Activated CD4-positive, alpha-beta T cell treated with anti-CD3 and anti-CD28 coated beads, Interleukin-2, amount 50 U/mL, for 24 hours (primary cell): ENCODE results near the gene HSPA2.
"Not testable (repeated sequence)": the region's sequence is repeated elsewhere in the genome, so short reads cannot be mapped to it uniquely, and the experiment has no call there.

Experiments used
- DNase-seq, 2 donors: peaks; one replicate each; pipeline ENCODE4 v3.0.0-alpha.2; 2020; ENCODE audit warnings: low read depth in 1 of 2, low spot score in 1 of 2

The HSPA2 gene

DNA sequence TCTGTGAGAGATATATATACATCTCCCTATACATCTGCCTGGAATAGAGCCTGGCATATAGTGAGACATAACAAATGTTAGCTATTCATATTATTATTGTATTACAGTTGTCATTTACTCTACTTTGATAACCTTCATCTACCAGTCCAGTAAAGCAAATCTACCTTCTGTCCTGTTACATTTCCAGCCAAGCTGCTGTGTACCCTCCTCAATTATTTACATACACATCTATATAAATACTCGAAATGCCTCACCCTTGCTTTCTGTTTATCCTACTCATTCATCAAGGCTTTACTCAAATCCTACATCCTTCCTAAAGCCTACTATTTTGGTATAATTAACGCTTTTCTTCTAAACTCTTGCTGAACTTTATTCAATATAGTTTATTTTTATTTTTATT is 27.3 kb upstream of the HSPA2 start:
- no peak for DNase-seq

DNA sequence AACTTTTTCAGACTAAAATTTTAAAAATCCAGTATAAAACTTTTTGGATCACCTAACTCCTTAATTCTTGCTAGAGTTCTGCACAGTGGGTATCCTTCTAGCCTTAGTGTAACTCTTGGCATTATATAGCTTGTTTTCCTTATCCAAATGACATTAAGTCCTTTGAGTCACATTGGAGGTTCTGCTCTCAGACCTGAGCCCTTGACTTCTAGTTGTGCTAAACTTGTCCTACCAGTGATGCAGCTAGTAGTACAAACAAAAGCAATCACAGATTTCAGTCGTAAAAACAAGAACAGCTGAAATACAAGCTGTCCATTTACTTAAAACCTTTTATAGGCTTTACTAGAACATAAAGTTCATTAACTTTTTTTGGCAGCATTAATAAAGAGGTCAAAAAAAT is 25.5 kb upstream of the HSPA2 start:
- no peak for DNase-seq

DNA sequence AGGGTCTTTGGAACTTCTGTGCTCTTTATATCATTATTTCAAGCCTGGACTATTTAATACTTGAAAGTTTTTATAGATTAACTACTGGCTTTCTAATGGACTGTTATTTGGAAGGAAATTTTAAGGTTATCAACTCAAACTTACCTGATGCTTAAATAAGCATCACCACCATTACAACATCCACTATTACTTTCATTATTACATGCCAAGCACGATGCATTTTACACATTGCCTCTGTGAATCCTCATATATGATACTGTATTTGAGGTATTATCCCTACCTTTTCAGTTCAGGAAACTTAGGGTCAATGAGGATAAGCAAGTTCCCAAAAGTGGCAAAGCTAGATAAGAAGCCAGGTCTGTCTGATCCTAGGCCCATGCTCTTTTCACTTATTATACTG is 23.6 kb upstream of the HSPA2 start:
- no peak for DNase-seq

DNA sequence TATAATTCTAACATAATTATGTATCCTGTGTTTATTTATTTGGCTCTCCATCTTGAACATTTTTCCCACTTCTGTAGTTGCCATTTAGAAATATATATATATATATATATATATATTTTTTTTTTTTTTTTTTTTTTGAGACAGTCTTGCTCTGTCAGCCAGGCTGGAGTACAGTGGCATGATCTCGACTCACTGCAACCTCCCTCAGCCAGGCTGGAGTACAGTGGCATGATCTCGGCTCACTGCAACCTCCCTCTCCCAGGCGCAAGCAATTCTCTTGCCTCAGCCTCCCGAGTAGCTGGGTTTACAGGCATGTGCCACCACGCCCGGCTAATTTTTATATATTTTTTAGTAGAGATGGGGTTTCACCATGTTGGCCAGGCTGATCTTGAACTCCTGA is 22.9 kb upstream of the HSPA2 start:
- DNase-seq, result not testable (repeated sequence)

DNA sequence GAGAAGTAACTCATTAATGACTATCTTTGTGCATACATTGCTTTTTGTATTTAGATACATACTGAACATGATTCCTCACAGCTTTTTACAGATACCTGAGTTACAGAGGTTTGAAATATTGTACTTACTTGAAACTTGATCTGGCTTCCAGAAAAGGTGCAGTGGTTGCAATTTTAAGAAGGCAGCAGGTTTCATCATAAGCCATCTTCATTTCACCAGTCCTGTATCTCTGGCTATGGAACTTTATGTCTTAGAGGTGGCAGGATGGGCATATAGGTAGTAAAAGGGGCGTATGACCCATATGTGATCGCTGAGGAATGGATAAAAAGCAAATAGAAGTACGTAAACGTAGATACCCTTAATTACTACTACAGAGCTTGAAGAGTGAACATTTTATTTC is 22.3 kb upstream of the HSPA2 start:
- DNase-seq, result no peak

DNA sequence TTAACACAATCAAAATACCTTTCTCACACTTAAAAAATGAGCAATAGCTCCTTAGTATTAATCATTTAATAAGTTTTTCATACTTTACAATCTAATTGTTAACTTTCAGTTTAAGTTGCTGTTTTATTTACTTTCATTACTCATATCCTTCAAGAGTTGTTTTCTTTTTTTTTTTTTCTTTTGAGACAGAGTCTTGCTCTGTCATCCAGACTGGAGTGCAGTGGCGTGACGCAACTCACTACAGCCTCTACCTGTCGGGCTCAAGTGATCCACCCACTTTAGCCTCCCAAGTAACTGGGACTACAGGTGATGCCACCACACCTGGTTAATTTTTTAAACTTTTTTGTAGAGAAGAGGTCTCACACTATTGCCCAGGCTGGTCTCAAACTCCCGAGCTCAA is 19.8 kb upstream of the HSPA2 start:
- DNase-seq, result no peak

DNA sequence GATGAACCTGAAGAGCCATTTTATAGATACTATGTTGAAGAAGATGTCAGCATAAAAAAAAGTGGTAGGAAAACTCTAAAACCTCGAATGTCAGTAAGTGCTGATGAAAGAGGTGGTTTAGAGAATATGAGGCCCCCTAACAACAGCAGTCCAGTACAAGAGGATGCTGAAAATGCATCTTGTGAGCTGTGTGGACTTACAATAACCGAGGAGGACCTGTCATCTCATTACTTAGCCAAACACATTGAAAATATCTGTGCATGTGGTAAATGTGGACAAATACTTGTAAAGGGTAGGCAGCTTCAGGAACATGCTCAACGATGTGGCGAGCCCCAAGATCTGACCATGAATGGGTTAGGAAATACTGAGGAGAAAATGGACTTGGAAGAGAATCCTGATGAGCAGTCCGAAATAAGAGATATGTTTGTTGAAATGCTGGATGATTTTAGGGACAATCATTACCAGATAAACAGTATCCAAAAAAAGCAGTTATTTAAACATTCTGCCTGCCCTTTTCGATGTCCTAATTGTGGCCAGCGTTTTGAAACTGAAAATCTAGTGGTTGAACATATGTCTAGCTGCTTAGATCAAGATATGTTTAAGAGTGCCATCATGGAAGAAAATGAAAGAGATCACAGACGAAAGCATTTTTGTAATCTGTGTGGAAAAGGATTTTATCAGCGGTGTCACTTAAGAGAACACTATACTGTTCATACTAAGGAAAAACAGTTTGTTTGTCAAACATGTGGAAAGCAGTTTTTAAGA is 17.8 kb upstream of the HSPA2 start:
- DNase-seq, result no peak

DNA sequence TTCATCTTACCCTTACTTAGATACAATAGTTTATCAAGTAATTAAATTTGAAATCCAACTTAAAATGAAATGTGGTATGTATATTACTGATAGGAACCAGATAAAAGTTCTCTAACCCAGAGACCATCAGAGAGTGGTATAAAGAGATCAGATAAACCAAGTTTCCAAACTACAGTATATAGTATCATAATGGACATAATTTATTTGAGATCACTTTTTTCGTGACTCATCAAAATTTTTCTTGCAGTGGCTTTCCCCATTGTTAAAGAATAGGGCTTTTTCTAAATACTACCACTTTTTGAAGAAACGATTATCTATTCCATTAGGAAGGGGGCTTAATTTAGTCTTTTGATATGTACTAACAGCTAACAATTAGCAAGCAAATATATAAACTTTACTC is 15.2 kb upstream of the HSPA2 start:
- DNase-seq, result no peak

DNA sequence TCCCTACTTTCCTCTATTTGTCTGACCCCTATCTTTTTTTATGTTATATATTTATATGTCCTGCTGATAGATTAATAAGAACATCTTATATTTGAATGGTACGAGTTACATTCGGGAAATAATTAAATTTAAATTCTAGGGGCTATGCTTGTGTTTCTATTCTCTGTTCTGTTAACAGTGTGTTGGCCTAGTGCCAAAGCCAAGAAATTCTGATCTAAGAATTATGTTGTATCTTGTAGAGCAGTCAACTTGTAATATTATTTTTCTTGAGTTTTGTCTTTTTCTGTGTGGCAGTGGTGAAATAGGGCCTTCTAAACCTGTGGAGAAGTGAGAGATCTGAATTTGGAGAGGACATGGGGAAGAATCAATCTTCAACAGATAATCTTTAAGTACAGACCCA is 9.0 kb upstream of the HSPA2 start:
- DNase-seq, result no peak

DNA sequence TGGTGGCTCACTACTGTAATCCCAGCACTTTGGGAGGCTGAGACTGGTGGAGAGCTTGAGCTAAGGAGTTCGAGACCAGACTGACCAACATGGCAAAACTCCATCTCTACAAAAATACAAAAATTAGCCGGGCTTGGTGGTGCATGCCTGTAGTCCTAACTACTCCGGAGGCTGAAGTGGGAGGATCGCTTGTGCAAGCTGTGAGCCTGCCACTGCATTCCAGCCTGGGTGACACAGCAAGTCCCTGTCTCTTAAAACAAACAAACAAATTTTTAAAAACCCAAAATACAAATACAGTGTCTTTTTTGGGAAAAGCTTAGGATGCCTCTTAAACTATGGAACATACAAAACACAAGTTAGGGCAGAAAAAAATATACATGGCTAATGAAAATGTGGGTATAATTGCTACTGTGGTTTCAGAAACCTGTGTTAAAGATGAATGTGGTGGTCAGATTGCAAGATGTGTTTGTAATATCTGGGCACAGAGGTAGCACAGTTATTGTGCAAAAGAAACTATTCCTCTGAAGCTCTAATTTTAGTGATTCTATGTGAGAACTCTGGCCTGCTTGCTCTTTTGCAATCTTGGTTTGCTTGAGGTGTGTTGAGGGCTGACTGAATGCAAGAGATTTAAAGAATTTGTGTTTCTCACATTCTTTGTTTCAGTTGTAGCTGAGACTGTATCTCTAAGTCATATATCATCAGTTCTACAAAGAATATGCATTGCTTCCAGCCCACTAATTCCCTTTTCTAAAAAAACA is 3.9 kb upstream of the HSPA2 start:
- no peak for DNase-seq

DNA sequence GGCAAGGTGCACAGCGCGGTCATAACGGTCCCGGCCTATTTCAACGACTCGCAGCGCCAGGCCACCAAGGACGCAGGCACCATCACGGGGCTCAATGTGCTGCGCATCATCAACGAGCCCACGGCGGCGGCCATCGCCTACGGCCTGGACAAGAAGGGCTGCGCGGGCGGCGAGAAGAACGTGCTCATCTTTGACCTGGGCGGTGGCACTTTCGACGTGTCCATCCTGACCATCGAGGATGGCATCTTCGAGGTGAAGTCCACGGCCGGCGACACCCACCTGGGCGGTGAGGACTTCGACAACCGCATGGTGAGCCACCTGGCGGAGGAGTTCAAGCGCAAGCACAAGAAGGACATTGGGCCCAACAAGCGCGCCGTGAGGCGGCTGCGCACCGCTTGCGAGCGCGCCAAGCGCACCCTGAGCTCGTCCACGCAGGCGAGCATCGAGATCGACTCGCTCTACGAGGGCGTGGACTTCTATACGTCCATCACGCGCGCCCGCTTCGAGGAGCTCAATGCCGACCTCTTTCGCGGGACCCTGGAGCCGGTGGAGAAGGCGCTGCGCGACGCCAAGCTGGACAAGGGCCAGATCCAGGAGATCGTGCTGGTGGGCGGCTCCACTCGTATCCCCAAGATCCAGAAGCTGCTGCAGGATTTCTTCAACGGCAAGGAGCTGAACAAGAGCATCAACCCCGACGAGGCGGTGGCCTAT is 875 bp downstream of the HSPA2 start:
- no peak for DNase-seq

DNA sequence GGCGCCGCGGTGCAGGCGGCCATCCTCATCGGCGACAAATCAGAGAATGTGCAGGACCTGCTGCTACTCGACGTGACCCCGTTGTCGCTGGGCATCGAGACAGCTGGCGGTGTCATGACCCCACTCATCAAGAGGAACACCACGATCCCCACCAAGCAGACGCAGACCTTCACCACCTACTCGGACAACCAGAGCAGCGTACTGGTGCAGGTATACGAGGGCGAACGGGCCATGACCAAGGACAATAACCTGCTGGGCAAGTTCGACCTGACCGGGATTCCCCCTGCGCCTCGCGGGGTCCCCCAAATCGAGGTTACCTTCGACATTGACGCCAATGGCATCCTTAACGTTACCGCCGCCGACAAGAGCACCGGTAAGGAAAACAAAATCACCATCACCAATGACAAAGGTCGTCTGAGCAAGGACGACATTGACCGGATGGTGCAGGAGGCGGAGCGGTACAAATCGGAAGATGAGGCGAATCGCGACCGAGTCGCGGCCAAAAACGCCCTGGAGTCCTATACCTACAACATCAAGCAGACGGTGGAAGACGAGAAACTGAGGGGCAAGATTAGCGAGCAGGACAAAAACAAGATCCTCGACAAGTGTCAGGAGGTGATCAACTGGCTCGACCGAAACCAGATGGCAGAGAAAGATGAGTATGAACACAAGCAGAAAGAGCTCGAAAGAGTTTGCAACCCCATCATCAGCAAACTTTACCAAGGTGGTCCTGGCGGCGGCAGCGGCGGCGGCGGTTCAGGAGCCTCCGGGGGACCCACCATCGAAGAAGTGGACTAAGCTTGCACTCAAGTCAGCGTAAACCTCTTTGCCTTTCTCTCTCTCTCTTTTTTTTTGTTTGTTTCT is 1.7 kb downstream of the HSPA2 start:
- DNase-seq, result no peak

DNA sequence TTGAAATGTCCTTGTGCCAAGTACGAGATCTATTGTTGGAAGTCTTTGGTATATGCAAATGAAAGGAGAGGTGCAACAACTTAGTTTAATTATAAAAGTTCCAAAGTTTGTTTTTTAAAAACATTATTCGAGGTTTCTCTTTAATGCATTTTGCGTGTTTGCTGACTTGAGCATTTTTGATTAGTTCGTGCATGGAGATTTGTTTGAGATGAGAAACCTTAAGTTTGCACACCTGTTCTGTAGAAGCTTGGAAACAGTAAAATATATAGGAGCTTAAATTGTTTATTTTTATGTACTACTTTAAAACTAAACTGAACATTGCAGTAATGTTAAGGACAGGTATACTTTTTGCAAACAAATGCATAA is 2.3 kb downstream of the HSPA2 start:
- DNase-seq, result no peak

DNA sequence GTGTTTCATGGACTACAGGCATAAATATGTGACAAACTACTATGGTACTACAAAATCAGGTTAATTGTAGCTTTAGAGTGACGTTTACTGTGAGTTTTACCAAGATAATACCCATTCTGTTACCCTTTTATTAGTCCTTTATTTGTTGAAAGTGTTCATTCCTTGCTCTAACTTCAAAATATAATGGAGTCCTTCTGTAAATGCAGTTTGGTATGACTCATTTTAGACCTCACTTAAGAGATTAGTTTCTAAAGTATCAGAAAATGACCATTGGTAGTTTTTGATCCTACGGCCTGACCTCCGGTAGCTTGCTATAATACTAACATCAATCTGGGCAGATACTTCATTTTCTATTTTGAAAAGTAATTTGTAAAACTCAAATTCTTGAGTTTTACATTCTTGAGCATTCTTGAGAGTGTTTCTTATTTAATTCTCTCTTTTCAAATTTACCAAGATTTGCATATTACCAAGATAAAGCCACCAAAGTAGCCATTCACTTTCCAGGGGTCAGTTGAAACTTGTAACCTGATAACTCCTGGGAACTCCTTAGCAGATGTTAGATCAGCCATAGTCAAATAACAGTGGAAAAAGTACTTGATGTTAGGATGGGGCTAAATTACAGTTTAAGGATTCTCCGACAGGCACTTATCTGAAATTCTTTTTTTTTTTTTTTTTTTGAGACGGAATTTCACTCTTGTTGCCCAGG is 4.2 kb downstream of the HSPA2 start:
- no peak for DNase-seq

DNA sequence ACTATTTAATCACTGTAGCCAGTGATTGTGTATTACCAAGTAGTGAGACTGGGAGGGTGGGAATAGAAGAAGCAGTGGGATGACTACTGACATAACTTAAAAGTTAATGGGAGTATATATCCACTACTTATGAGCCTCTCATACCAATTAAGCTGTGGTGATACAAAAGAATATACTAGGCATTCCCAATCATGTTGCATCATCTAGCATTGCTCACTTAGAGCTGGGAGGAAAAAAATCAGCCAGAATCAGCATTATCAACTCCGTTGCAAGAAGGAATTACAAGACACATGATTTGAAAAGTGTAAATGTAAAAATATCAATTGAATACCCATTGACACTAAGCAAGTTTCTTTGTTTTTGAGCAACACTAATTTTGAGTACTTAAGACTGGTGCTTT is 8.5 kb downstream of the HSPA2 start:
- DNase-seq, result no peak

DNA sequence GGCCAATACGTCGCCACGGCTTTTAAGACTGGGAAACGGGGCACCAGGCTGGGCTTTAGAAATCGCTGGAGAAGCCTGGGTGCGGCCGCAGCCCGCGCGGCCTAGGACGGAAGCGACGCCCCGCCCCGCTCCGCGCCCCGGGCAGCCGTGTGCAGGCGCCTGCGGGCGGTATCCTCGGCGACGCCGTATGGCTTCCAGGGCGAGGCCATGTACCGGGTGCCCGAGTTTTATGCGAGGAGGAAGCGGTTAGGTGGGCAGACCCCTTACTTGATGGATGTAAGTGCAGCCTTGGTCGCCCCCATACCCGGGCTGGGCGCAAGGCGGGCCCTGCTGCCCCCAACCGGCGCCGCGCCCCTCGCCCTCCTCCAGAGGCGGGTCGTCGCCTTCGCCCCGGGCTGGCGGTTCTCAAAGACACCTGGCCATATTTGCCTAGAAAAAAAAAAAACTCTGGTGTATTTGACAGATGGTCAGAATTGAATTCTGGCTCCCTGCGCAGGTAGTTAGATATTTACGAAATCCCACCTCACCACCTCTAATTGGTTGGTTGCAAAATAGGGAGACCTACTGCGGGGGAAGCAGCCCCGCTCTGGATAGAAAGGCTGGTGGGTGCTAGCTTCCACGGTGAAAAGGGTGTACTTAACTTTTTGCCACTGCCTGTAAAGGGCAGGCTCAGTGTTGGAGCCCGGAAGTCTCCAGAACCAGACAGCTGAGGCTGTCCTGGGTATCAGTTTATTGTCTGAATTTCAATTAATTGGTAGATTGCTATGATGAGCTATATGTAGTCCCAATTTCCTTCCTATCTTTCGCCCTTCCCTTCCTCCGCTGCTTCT is 9.5 kb downstream of the HSPA2 start, which contains the start of gene PPP1R36:
Gene PPP1R36 (plus strand): TSS at position 171 of the 830 bp plus-strand sequence. CDS start 37 bp downstream, at position 208.
- peak in 1 of 2 donors; percentile 13 for DNase-seq

DNA sequence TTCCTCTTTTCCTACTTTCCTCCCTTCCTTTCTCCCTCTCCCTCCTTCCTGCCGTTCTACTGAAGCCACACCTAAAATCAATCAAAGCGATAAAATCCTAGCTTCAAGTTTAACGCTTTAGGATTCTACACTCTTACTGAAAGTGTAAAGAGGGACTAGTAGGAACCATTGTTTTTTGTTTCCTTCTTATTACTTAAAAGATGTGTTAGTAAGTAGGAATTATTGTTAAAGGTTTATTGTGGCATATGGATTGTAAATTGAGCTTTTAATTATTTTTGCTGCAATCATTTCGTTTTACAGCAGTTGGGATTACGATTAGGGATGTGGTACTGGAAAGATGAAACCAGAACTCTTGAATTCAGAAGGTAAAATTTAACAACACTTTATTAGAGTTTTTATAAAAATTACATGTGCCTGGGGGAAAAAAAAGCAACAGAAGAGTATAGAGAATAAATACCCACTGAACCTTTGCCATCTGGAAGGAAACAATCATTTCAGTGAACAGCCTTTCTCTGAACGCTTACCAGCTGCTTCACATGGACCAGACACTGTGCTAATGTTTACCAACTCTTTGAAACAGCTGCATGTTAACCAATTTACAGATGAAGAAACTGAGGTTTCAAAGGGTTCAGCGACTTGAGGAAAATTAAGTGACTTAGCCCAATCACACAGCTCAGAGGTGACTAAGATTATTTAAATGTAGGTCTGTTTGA is 10.2 kb downstream of the HSPA2 start:
- no peak for DNase-seq

DNA sequence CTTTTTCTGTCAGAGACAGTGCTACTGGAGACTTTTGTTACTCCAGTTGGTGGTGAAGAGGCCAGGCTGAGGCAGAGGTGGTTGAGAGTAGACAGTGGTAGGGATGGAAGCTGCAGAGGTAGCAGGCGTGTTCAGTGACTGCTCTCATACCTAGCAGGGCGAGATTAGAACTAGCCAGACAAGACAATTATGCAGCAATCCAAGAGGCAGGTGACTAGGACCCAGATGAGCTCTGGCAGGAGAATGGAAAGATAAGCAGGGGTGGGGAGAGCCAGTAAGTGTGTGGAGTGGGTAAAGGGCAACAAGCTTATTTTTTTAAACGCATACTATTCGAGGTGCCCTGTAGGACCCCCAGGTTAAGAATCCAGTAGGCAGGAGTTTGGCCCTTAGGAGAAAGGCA is 14.0 kb downstream of the HSPA2 start:
- DNase-seq, result no peak

DNA sequence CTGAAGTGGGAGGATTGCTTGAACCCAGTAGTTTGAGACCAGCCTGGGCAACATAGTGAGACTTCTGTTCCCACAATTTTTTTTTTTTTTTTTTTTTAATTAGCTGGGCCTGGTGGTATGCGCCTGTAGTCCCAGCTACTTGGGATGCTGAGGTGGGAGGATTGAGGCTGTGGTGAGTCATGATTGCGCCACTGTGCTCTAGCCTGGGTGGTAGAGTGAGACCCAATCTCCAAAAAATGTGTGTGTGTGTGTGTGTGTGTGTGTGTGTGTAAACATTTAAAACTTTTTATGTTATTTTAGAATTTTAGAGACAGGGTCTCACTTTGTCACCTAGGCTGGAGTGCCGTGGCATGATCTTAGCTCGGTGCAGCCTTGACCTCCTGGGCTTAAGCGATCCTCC is 16.0 kb downstream of the HSPA2 start:
- DNase-seq, result no peak
